Adipocyte (in vitro differentiated cells): ENCODE results near the gene TEX38.
A peak's percentile ranks its signal among the peaks of the same experiment; 100 is the strongest.
"Not testable (repeated sequence)": the region's sequence is repeated elsewhere in the genome, so short reads cannot be mapped to it uniquely, and the experiment has no call there.

Experiments
- DNase-seq: peaks from one replicate; pipeline ENCODE4 v3.0.0-alpha.2; 2015; ENCODE audit warnings: low read depth
- H3K27me3 ChIP-seq: replicated peaks from 2 replicates; pipeline ENCODE4 v1.7.0; 2013; ENCODE audit warnings: mild to moderate bottlenecking, low read length, moderate library complexity; ENCODE audit not compliant: control insufficient read depth, insufficient read depth
- H3K36me3 ChIP-seq: 2 replicates; pipeline ENCODE4 v1.7.0; 2013; ENCODE audit warnings: low read length, mild to moderate bottlenecking, moderate library complexity; ENCODE audit not compliant: control insufficient read depth, insufficient read depth, severe bottlenecking
- H3K4me1 ChIP-seq: 2 replicates; pipeline ENCODE4 v1.7.0; 2013; ENCODE audit warnings: mild to moderate bottlenecking, low read length, moderate library complexity; ENCODE audit not compliant: control insufficient read depth, insufficient read depth
- H3K4me3 ChIP-seq: 2 replicates; pipeline ENCODE4 v1.7.0; 2013; ENCODE audit warnings: mild to moderate bottlenecking, low read length, moderate library complexity
- H3K9ac ChIP-seq: 2 replicates; pipeline ENCODE4 v1.7.0; 2013; ENCODE audit warnings: mild to moderate bottlenecking, low read length, moderate library complexity
- H3K9me3 ChIP-seq: 2 replicates; pipeline ENCODE4 v1.7.0; 2013; ENCODE audit warnings: mild to moderate bottlenecking, low read length, moderate library complexity; ENCODE audit not compliant: control insufficient read depth

TEX38 gene

GRCh38 chr1:46714976-46715375 lies 43.3 kb downstream of the TEX38 start:
- no peak for DNase-seq
- Histone ChIP-seq H3K27me3 (no peaks in the 10 kb centered on the region), H3K36me3 (peaks cover 43% of the 10 kb centered on the region)

GRCh38 chr1:46717654-46718053 lies 46.0 kb downstream of the TEX38 start:
- peak overlapping the region; percentile 99 for H3K4me3 ChIP-seq
- DNase-seq: no peak
- peaks cover 1% of the 10 kb centered on the region for H3K27me3 ChIP-seq
- peaks cover 30% of the 10 kb centered on the region for H3K36me3 ChIP-seq
- H3K9me3 ChIP-seq: no peaks in the 10 kb centered on the region
- peaks cover 21% of the 10 kb centered on the region for H3K4me1 ChIP-seq
- peak overlapping the region; percentile 96 for H3K9ac ChIP-seq

More at GRCh38 chr1:46714976-46715375, 43.3 kb downstream of the TEX38 start:
- H3K4me3 ChIP-seq: no peak overlapping the region
- H3K9ac ChIP-seq: no peak overlapping the region
- no peaks in the 10 kb centered on the region for H3K9me3 ChIP-seq
- H3K4me1 ChIP-seq: peaks cover 21% of the 10 kb centered on the region

- H3K9me3 ChIP-seq: no peaks in the 10 kb centered on the region
- peak overlapping the region; percentile 99 for H3K4me3 ChIP-seq
- H3K4me1 ChIP-seq: peaks cover 21% of the 10 kb centered on the region
- peak overlapping the region; percentile 96 for H3K9ac ChIP-seq
- peaks cover 3% of the 10 kb centered on the region for H3K27me3 ChIP-seq
- no peak for DNase-seq
- peaks cover 26% of the 10 kb centered on the region for H3K36me3 ChIP-seq
These were observed 46.7 kb downstream of the TEX38 start for GRCh38 chr1:46718340-46718726.

GRCh38 chr1:46718727-46719622 lies 47.3 kb downstream of the TEX38 start, which contains the start of gene EFCAB14:
TSS of gene EFCAB14 (minus strand) at chr1:46719114. CDS start at chr1:46718087, 1,027 bp downstream.
- H3K27me3 ChIP-seq: peaks cover 3% of the 10 kb centered on the region
- peaks cover 19% of the 10 kb centered on the region for H3K36me3 ChIP-seq
- H3K4me3 ChIP-seq: peak within 1 kb of the TSS; percentile 99
- H3K4me1 ChIP-seq: peaks cover 21% of the 10 kb centered on the region
- peak; percentile 94 for DNase-seq
- no peaks in the 10 kb centered on the region for H3K9me3 ChIP-seq
- H3K9ac ChIP-seq: peak within 1 kb of the TSS; percentile 96

- H3K4me1 ChIP-seq: peaks cover 21% of the 10 kb centered on the region
- peak overlapping the region; percentile 96 for H3K9ac ChIP-seq
- H3K36me3 ChIP-seq: peaks cover 12% of the 10 kb centered on the region
- peak overlapping the region; percentile 99 for H3K4me3 ChIP-seq
- H3K27me3 ChIP-seq: peaks cover 3% of the 10 kb centered on the region
- DNase-seq: no peak
- H3K9me3 ChIP-seq: no peaks in the 10 kb centered on the region
These were observed 48.0 kb downstream of the TEX38 start for GRCh38 chr1:46719689-46720088.

- not testable (repeated sequence) for H3K9ac ChIP-seq, DNase-seq, H3K36me3 ChIP-seq, H3K4me3 ChIP-seq, H3K9me3 ChIP-seq, H3K27me3 ChIP-seq
- H3K4me1 ChIP-seq: peaks cover 26% of the 10 kb centered on the region
These were observed 48.7 kb downstream of the TEX38 start for GRCh38 chr1:46720319-46720718.

- no peak overlapping the region for H3K4me3 ChIP-seq
- no peak overlapping the region for H3K9ac ChIP-seq
- DNase-seq: no peak
These were observed 49.5 kb downstream of the TEX38 start for GRCh38 chr1:46721204-46721603.

GRCh38 chr1:46721686-46722205 lies 50.1 kb downstream of the TEX38 start:
- Histone ChIP-seq H3K4me1 (peaks cover 22% of the 10 kb centered on the region), H3K9ac (no peak overlapping the region), H3K4me3 (no peak overlapping the region), H3K9me3 (no peaks in the 10 kb centered on the region), H3K27me3 (peaks cover 6% of the 10 kb centered on the region), H3K36me3 (no peaks in the 10 kb centered on the region)
- no peak for DNase-seq

More at GRCh38 chr1:46721204-46721603, 49.5 kb downstream of the TEX38 start:
- peaks cover 26% of the 10 kb centered on the region for H3K4me1 ChIP-seq
- H3K36me3 ChIP-seq: no peaks in the 10 kb centered on the region
- peaks cover 3% of the 10 kb centered on the region for H3K27me3 ChIP-seq
- H3K9me3 ChIP-seq: no peaks in the 10 kb centered on the region
